GM19328 (cell line): ENCODE data around the gene CNTNAP2.
"Not testable (repeated sequence)": the region's sequence is repeated elsewhere in the genome, so short reads cannot be mapped to it uniquely, and the experiment has no call there.

ENCODE experiments used
- ATAC-seq: cut with Tn5 transposase; IDR thresholded peaks from one replicate; pipeline ENCODE4 v1.9.1; 2021; ENCODE audit warnings: mild to moderate bottlenecking, moderate library complexity; ENCODE audit not compliant: unreplicated experiment

The CNTNAP2 gene

GRCh38 chr7:148041156-148041555, 1924.6 kb downstream of the CNTNAP2 start:
- no peak for ATAC-seq

- no peak for ATAC-seq
These were observed 1926.5 kb downstream of the CNTNAP2 start for GRCh38 chr7:148042935-148043631.

- ATAC-seq: no peak
These were observed 1927.6 kb downstream of the CNTNAP2 start for GRCh38 chr7:148044173-148044572.

- no peak for ATAC-seq
These were observed 1928.9 kb downstream of the CNTNAP2 start for GRCh38 chr7:148045521-148045920.

GRCh38 chr7:148049068-148049467, 1932.5 kb downstream of the CNTNAP2 start:
- ATAC-seq: no peak

- ATAC-seq: no peak
These were observed 1934.0 kb downstream of the CNTNAP2 start for GRCh38 chr7:148050492-148051158.

GRCh38 chr7:148056406-148056805, 1939.8 kb downstream of the CNTNAP2 start:
- no peak for ATAC-seq

GRCh38 chr7:148058092-148058491, 1941.5 kb downstream of the CNTNAP2 start:
- no peak for ATAC-seq

GRCh38 chr7:148058753-148059152, 1942.2 kb downstream of the CNTNAP2 start:
- no peak for ATAC-seq

- ATAC-seq: peak; percentile 89
These were observed 1944.1 kb downstream of the CNTNAP2 start for GRCh38 chr7:148060724-148061123.

GRCh38 chr7:148078111-148078510, 1961.5 kb downstream of the CNTNAP2 start:
- ATAC-seq: not testable (repeated sequence)

GRCh38 chr7:148079206-148080080, 1962.8 kb downstream of the CNTNAP2 start:
- no peak for ATAC-seq

GRCh38 chr7:148083448-148083847, 1966.8 kb downstream of the CNTNAP2 start:
- no peak for ATAC-seq

GRCh38 chr7:148084138-148084537, 1967.5 kb downstream of the CNTNAP2 start:
- ATAC-seq: no peak

GRCh38 chr7:148091882-148092281, 1975.3 kb downstream of the CNTNAP2 start:
- no peak for ATAC-seq

GRCh38 chr7:148093375-148094166, 1977.0 kb downstream of the CNTNAP2 start:
- ATAC-seq: no peak

GRCh38 chr7:148095066-148095465, 1978.5 kb downstream of the CNTNAP2 start:
- no peak for ATAC-seq

- no peak for ATAC-seq
These were observed 1987.6 kb downstream of the CNTNAP2 start for GRCh38 chr7:148104136-148104716.

GRCh38 chr7:148104924-148105323, 1988.3 kb downstream of the CNTNAP2 start:
- no peak for ATAC-seq

- ATAC-seq: no peak
These were observed 1989.3 kb downstream of the CNTNAP2 start for GRCh38 chr7:148105853-148106252.
